NCI-H2196 (cell line): ENCODE data around the gene LDB2.

Experiments used
- DNase-seq: peaks from one replicate; lab custom pipeline; 2025; ENCODE audit not compliant: unreplicated experiment; lab: John Stamatoyannopoulos, UW

The LDB2 gene

DNA sequence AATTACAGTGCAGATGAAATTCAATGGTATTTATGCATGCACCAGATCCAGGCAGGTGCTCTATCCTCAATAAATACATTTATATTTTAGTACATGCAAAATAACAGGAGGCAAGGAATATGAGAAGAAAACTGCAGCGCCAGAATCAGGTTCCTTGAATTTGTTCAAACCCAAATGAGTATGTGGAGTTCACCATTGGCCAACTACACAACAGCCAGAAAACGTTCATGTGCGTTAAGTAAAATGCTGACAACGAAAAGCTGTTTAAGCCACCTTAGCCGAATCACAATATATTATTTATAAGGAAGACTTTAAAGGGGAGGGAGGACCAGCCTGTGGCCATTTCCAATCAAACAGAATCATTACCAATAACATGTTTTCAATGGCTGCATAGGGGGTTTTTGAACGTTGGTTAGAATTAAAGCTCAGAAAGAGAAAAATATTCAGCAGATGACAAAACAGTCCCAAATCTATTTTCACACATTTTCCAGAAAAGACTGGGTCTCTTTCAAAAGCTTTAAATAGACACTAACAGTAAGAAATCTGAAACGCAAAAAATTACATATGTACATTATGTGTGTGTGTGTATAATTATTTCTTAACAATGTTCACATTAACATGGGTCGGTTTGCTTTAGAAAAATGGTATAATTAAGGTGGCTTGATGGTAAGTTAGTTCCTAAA is 171.9 kb downstream of the LDB2 start:
- no peak for DNase-seq

DNA sequence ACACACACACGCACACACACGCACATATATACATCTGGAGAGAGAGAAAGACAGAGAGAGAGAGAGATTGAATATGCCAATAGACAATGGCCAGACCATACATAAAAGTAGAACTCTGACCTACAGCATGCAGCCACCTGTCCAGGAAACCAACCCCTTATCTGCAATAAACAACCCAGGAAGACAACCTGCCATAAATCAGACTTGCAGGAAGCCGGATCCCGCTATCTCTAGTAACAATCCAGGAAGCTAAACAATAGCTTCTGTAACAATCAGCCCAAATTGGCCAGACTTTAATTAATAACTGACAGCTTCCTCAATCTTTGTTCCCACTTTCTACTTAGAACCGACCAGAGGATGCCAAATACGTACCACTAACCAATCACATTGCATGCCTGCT is 173.2 kb downstream of the LDB2 start:
- no peak for DNase-seq

DNA sequence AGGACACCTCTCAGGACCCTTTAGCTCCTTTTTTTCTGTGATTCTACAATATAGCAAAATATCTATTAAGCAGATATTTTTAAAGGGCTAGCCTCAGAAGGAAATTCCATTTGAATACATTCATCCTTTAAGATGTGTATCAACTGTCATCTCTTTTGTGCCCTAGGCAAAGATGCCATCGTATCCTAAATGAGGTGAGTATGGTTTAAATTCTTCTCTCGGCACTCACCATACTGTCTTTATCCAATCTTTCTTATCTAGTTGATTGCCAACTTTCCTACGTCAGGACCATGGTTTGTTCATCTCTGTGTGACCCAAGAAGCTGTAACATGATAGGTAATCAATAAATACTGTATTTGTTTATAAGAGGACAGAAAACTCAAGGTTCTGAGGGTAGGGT is 176.0 kb downstream of the LDB2 start:
- DNase-seq: no peak

DNA sequence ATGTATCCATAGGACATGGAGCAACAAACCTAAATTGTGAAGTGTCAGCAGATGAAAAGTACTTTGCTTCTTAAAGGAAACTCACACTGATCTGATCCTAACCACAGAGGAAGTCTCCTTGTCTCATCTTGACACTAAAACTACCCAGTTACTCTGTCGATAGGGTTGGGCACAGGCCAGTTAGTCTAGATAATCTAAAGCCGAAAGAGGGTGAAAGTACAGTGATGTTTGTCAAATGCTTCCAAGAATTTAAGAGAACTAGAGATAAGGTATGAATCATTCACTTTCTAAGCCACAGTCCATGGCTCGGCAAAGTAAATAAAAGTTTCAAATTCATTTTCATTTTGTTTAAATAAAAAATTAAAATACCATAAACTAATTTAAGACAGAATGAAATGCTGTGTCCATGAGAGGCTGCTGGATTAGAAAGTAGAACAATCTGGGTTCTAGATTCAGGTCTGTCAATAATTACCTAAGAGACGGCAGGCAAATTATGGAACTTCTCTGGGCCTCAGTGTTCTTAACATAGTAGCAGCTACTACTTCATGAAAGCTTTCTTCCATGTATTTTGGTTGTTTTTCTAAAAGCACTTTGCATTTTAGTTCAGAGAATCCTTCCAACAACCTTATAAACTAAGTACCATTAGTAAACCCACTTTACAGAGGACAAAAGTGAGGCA is 176.7 kb downstream of the LDB2 start:
- DNase-seq: no peak

DNA sequence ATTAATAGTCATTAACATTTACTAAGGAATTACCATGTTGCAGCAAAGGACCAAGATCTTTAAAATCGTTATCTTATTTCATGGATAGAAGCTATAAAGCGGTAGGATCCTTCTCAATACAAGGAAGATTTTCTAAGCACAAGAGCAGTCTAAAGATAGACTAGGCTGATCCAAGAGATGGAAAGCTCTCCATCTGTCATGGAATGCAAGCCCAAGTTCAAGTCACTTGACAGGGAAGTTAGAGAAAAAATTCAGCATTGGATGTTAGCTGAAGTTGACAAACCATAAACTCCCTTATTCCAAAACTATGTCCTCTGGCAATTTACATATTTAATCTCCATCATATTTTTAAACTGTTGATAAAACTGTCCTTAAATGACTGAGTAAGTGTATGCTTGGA is 177.7 kb downstream of the LDB2 start:
- no peak for DNase-seq

DNA sequence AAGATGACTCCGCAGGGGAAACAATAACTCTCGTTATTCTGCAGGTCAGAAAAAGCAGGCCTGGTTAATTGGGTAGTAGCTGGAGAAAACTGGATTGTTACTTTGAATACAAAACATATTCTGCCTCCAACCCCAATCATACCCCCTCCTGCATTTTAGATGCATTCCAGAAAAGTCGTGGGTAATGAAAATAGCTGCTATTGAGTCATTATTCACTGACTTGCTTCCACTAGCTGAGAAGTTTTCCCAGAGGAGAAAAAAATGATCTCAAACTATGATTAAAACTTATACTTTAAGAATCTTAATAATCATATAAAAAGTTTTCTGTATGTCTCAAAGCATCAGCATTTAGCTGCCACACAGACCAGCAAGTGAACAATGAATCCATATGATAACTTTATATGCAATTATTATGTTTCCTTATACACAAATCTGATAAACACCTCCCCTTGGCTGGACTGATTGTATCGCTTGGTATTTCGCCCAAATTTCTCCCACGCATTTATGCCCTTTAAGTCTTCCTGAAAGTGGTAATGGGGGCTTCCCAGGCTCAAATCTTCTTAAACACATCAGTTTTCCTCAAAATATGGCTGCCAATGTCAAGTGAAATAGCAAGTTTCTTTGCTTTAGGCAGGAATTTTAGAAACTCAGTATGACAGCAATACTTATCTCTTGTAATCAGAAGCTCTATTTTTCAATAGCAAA is 181.0 kb downstream of the LDB2 start:
- DNase-seq: no peak

DNA sequence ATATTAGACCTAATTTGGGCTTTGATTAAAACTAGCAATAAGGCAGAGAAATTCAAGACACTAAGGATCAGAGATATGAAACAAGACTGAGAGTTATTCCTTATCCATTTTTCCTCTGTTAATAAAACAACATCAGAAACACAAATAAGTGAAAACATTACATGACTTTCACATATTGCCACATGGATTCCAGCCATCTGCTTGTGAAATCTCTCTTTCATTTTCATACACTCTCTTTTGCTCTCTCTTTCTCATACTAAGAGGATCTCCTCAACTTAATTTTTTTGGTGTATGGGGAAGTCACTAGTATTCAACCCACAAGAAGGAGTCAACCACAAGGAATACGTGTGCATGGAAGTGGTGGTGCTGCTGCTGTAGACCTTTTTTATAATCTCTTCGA is 183.0 kb downstream of the LDB2 start:
- DNase-seq: no peak

DNA sequence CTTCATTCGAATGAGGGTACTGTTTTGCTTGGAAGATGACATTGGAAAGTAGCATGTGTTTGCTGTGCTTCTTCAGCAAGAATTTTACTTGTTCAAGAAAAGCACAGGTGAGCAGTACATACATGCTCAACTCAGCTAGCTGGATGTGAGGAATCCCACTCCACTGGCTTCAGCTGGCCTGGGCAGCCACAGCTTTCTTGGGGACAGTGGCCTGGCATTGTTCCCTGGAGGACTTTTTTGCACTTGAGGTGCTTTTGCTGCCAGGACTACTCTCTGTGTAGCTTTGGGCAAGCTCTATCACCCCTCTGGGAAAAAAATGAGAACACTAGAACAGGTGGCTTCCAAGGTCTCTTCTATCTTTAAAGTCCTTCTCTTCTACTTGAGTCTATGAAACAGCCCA is 184.3 kb downstream of the LDB2 start:
- no peak for DNase-seq

DNA sequence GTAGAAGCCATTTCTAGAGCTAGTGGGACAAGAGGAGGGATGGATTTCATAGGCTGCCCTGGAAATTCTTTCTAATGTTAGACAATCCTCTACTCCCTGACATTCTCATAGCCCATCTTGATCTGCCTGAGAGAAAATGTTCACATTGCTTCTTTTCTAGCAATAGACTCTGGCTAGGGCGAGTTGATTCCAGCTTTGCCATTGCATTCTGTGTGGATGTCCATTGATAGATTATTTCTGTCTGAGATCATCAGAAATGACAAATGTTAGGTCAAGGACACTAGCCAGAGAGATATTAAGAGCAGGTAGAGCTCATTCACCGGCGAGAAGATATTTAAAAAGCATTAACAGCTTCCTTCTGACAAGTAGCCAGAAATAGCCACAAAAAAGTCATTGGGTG is 184.7 kb downstream of the LDB2 start:
- DNase-seq: no peak

DNA sequence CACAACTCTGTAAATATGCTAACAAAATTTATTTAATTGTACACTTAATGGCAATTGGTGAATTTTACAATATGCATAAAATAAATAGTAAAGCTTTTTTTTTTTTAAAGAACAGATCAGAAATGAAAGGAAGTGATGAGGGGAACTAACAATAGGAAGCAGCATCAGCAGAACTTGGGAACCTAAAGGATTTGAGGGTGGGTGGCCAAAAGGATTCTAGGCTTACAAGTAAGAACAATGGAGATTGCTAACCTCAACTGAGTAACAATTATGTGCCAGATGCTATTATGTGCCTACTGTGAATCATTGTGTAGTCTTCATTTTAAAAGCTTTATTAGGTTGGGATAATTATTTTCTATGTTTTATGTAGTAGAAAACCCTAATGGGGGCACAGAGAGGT is 185.2 kb downstream of the LDB2 start:
- DNase-seq: no peak

DNA sequence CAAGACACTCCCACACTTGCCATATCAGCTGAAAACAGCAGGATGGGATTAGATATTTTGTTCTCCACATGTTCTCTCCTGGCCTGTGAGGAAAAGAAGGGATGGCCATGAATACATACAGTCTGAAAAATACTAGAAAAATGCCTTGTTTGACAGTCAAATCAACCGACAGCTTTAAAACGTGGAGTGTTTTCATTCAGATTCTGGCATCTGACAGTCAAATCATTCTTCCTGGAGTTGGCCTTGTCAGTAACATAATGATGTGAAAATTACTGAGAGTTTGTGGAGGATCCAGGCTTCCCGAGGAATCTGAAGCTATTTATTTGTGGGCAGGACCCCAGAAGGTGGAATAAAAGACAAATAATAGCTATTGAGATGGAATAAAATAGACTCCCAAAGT is 188.2 kb downstream of the LDB2 start:
- no peak for DNase-seq

DNA sequence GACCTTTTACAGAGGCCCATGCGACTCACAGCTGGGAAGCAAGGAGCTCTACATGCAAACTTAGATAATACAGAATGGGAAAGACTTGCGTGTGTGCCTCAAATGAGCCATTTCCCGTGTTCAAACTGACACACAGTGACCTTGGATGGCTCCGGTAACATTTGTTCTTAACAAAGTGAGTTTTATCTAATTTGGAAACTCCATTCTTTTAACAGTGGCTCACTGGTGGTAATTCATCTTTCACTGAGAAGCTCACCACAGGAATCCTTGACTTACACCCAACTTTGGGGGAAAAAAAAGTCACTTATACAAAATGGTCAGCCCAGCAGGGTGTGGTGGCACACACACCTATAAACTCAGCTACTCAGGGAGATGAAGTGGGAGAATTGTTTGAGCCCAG is 190.6 kb downstream of the LDB2 start:
- DNase-seq: no peak

DNA sequence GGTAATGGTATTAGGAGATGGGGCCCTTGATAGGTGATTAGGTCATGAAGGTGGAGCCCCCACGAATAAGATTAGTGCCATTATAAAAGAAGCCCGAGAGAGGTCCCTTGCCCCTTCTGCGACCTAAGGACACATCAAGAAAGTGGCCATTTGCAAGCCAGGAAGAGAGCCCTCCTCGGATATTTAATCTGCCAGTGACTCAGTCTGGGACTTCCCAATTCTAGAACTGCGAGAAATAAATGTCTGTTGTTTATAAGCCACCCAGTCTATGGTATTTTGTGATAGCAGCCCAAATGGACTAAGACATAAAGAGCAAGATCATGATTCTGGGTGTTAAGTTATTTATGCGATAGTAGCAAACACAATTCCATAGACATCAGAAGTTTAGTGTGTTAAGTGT is 192.2 kb downstream of the LDB2 start:
- DNase-seq: no peak

DNA sequence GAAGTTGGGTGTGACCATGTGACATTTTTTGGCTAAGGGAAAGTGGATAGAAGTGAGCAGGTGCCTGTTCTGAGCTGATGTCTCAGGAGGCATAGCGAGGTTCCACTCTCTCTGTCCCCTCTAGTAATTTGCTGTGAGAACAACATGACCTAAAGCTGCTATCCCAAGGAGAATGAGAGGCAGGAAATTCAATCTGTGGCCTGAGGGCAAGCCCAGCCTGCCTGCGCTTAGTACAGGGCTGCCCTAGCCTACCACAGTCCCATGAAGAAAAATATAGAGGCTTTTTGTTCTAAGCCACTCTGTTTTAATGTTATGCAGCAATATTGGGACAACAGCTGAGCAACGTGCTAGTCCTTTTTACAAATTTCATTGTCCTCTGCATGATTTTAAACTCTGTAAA is 193.1 kb downstream of the LDB2 start:
- DNase-seq: no peak

DNA sequence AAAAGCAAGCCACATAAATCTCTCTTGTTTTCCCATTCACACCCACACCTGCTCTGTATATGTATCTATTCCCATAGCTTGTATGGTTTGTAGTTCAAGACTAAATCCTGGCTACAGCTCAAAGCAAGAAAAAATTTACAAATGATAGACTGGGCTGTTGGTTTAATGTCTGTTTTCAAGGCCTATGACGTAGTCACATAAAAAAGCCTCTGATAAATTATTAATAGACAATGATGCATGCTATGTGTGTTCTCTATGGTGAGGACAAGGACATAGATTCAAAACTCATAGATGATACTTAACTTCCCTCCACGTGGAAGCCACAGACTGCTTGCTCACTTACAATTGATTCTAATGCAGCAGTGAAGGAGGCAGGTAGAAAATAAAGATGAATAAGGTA is 194.0 kb downstream of the LDB2 start:
- DNase-seq: no peak

DNA sequence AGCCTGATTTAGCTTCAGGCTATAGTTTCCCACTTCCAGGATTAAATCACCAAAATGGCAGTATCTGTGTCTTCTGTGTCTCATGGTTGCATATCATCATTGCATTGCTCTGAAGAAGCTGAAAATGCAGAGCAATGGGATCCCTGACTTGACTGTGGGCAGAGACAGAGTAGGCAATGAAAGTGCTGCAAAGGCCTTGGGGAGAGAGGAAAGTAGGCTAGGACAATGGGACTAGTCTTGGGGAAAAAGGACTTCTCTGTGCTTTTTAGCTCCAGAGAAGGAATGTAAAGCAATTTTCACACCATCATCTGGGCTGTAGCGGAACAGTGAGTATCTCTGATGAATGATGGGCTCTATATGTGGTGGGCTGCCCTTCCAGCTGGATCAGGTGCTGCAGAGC is 202.5 kb downstream of the LDB2 start:
- no peak for DNase-seq

DNA sequence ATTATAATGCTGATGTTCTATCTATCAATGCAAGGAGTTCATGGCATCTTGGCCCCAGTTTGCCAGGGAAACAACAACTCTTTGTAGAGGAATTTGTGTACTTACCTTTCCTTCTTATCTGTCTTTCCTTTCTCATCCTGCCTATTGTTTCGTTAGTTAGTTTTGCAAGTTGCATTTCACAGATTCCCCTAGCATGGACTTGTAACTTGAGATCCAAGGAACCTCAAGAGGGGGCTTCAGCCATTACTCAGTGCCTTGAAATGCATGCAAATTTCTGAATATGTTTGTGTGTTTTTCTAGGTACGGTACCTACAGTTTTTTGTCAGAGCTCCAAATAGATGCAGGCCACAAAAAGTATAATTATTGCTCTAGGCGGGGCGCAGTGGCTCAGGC is 203.6 kb downstream of the LDB2 start:
- DNase-seq: no peak

DNA sequence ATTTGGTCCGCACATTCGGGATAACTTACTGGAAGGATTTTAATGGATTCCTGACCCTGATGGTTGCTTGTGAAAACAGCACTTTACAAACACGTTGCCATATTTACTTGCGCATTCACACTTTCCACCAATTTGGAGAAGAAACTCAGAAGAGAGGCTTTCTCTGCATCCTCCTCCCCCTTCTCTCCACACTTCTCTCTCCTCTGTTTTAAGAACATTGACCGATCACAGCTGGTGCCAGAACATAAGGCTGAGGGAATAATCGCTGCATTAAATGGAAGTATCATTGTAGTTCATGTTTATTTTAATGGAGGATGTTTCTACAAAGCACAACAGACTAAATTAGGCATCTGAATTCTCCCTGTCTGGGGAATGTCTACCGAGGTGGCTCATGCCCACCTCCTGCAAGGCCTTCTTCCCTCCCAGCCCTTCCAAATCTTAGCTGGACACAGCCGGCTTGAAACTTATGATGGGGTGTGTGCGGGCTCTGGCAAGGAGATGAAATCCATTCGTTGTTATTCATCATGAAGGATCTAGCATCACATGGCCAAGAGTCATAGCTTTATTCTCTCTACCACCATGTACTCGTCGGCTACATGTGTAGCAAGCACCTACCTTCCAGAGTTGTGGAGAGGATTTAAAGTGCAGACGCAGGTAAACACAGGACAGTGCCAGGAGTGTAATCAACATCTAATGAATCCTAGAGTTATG is 204.1 kb downstream of the LDB2 start:
- DNase-seq: no peak

DNA sequence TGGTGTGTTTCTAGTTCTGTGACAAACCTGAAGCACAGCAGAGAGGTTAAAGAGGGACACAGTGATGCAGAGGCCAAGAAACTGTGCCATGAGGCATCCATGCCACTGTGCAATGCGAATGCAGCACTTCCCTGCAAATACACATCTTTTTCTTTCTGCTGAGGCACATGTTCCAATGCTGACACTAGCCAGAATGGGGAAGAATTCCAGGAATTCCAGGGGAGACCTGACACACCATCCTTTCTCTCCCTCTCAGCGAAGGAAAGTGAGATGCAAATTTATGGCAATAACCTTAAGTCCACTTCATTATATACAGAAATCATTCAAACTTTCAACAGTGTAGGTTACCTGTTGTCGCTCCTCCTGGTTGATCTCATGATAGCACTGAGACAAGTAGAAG is 204.8 kb downstream of the LDB2 start:
- DNase-seq: no peak

DNA sequence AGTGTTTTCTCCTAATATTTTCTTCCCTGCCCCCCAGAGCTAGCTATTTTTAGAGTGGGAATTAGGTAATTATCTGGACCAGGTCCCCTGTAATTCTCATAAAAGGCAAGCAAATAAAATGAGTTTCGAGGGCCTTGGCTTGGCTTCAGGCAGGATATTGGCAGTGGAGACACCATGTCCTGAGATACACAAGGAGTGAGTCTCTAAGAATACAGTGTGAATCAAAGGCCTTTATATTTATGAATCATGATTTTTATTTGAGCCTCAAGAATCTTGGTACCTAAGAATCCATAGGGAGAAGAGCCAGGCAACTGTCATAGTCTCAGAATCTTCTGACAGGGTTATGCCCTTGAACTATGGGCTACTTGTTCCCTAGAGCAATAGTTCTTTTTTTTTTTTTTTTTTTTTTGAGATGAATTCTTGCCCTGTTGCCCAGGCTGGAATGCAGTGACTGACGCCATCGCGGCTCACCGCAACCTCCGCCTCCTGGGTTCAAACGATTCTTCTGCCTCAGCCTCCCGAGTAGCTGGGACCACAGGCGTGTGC is 205.4 kb downstream of the LDB2 start:
- DNase-seq: no peak

DNA sequence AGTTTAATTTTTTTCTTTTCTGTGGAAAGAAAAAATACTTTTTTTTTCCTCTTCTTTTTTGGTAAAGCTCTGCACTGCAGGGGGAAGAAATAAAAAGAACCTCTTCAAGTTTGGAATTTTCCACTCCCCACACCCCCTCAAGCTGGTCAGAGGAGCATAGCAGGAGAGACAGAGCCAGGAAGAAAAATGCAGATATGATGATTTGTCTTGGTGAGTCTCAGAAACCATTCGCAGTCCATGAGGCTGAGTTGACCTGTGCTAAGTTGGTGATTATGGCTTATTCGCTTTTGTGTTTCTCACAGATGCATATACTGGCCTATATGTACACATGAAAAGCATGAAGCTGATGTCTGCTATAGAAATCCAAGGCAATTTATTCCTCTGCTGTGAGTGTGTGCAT is 205.9 kb downstream of the LDB2 start:
- no peak for DNase-seq

DNA sequence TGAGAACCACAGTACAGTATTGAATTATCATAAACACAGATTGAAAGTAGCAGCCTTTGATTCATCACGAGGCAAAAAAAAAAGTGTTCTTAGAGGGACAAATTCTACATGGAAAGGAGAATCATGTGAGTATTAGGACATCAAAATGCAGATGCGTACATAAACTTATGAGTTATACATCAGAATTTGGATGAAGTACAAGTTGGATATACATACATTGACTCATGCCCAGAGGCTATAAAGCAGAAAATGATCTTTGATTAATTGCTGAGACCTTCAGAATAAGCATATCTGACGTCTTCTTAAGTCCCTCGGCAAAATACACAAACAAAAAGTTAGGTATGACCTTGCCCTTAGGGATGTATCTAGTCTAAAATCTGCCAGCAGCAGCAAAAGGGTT is 206.4 kb downstream of the LDB2 start:
- no peak for DNase-seq
